ENCODE results near the gene LTBP4.

DNA sequence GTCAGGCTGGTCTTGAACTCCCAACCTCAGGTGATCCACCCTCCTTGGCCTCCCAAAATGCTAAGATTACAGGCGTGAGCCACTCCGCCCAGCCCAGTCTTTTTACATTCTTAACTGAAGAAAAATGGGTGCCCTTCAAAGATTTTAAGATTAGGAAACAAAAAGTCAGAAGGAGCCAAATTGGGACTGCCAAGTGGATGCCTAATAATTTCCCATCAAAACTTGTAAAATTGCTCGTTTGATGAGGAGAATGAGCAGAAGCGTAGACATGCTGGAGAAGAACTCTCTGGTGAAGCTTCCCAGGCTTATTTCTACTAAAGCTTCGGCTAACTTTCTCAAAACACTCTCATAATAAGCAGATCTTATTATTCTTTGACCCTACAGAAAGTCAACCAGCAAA lies 57.9 kb downstream of the LTBP4 start:
- TF ChIP-seq EZH2 (IDR thresholded peaks at IDR 0.05; ENCODE audit: insufficient read depth, low read length): no peak
- no peak for TF ChIP-seq CTCF (IDR thresholded peaks at IDR 0.05; ENCODE audit: insufficient read depth, low read depth, low read length)

Data from astrocyte (in vitro differentiated cells and primary cell).